ENCODE data around the gene SCEL.

SCEL gene

GRCh38 chr13:77521595-77522367, 13.7 kb upstream of the SCEL start:
- DNase-seq = no peak

- DNase-seq = no peak
These were observed 13.1 kb upstream of the SCEL start for GRCh38 chr13:77522444-77522843.

DNA sequence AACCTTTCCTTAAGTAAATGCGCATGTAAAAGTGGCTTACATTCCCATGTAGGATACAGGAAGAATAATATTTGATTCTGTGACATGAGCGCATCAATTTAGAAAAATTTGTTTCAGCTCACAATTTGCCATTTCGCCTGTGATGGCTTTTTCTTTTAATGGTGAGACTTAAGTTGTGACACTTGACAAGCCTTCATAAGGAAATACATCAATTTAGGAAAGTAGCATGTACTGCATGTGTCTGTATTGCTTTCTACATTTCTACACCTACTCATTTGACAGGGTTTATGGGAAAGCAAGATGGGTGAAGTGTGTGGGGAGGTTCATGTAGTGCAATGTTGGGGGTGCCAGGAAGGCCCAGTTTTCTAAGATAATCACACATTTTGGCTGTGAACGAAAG, 12.1 kb upstream of the SCEL start:
- DNase-seq = no peak

DNA sequence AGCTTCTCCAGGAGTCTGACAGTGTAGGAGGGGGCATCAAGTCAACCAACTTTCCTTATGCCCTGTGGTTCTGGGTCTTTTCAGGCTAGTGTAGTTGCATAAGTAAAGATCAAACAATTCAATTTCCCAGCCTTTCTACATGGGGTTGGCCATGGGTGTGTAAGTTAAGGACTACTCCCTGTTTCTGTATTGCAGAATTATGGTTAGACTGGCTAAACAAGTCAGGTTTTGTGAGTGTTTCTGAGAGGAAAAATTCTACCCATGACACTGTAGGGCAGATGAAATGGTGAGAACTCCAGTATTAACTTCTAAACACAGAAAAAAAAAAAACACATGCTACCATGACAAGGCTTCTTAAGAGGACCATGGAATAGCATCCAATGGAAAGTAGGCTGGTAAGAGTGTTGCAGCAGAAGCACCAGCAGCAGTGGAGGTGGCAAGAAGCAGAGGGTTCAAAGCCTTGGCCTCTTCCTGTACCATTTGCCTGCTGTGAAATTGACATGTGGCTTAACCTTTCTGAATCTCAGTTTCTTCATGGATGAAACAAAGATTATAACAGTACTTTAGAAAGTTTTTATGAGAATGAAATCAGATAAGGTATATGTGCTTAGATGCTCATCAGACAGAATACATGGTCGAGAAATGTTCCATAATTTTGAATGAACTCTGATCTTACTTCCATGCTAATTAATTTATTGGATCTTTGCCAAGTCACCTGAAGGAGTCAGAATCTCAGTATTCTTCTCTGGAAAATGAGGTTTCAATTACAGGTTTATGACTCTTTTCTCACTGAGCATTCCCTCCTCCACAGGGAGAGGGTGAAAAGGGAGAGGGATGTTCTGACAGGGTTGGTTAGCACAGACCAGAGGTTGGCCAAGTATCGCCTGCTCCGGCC, 11.4 kb upstream of the SCEL start:
- DNase-seq = no peak

GRCh38 chr13:77528414-77528813, 7.1 kb upstream of the SCEL start:
- no peak for DNase-seq

DNA sequence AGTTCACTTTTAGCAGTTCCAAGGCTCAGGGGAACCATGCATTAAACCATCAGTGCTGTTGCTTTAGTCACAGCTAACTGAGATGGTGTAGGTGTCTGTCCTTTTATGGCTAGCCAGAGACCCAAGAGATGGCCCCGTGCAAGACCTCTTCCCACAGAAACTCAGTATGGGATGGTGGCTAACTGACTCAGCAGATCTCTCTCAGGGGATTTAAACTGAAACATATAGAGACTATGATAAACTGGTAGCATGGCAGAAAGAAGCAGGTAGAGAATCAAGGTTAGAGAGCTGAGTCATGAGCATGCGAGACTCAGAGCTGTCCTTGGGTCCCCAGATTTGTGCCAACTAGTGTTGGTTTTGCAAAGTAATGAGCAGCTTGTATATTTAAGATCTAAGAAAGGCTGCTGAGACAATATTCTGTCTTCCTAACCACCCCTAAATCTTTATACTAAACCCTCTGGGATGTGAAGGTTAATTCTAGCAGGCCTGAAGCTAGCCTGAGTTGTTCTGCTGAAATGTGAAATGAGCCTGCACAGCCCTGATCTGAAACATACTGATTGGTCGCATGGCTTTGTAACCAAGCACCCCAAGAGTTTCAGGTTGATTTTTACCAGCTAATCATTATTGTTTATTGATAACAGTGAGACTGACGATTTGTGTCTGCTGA, 6.5 kb upstream of the SCEL start:
- DNase-seq = no peak

DNA sequence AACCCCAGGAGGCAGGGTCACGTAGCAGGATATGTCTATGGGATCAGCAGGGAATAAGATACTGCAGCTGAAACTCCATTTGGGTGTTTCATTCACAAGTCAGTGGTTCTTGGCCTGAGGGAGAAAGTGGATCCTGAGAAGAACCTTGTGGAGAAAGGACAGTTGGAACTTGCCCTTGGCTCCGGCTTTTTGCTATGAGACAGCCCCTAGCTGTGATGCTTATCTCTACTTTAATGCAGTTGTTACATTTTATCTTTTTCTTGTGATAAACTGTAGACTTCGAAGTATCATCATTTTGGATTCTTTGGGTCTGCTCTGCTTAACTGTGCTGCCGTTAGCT, 6.0 kb upstream of the SCEL start:
- no peak for DNase-seq

DNA sequence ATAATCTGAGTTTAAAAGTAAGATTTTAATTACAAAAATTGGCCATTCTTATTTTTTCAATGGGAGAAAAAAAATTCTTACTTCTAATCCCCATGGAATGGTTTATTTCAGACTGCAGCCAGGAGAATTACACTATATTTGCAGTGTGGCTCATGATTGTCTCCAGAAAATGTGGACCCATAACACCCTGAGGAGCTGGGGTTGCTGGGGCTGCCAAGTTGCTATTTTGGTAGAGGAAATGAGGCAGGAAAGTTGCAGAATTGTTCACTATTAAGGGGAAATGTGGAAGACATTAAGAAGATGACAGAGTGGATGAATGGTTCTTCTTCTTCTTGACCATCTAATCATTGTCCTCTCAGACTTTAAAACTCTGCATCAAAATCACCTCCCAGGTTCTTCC, 4.6 kb upstream of the SCEL start:
- no peak for DNase-seq

DNA sequence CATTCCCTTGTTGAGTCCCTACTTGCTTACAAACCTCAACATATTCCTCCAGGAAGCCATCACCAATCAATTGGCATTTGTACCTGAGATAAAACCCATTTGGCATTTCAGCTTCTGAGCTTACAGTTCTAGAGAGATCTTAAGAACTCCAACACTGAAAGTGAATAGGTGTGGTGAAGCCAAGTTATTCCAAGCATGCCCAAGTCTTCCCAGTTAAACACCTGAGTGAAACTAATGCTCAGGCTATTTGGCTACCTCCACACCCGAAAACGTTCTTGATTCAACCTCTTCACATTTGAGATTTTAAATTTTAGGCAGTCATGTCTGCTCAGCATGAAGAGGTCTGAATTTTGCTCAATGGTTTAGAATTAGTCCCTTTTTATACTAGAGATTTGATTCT, 2.5 kb upstream of the SCEL start:
- DNase-seq = no peak

DNA sequence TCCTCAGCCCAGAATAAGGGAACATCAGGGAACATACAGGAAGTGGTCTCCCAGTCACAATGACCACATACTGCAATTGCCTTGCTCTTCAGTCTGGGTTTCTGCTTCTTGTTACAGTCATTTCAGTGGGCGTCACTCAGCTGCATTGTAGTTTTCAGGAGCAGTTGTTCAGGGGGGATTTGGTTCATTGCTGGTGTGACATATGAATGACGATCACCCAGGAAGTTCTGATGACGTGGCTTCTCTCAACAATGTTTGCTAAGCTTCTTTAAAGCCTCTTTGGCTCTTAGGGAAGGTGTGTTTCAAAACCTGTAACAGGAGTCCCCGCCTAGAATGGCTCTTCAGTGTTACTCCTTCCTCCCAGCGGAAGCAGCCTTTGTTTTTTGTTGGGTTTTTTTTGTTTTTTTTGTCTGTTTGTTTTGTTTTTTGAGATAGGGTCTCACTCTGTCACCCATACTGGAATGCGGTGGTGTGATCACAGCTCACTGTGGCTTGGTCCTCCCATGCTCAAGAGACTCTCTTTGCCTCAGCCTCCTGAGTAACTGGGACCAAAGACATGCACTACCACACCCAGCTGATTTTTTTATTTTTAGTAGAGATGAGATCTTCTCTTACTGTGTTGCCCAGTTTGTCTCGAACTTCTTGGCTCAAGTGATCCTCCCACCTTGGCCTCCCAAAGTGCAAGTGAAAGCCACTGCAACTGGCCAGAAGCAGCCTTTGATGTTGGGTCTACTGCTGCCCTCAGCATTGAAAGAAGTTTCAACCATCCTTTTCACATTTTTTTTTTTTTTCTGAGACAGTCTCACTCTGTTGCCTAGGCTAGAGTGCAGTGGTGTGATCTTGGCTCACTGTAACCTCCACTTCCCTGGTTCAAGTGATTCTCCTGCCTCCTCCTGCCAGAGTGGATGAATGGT, 1.4 kb upstream of the SCEL start:
- DNase-seq = no peak

DNA sequence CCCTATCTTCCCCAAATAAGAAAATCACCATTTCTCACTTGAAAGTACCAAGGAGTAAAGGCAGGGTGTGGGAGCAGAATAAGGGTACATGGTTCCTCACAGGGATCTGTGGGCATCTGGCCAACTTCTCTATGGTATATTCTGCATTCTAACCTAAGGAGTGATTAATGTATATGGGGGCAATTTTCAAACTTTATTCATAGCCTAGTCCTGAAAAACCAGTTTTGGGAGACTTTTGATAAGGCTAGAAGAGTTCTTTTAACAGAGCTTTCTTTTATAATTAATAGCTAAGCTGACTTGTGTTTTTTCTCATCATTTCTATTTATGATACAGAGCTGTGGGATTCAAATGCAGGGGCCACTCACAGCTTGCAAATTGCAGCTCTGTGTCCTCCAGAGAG, 852 bp downstream of the SCEL start:
- DNase-seq = no peak

DNA sequence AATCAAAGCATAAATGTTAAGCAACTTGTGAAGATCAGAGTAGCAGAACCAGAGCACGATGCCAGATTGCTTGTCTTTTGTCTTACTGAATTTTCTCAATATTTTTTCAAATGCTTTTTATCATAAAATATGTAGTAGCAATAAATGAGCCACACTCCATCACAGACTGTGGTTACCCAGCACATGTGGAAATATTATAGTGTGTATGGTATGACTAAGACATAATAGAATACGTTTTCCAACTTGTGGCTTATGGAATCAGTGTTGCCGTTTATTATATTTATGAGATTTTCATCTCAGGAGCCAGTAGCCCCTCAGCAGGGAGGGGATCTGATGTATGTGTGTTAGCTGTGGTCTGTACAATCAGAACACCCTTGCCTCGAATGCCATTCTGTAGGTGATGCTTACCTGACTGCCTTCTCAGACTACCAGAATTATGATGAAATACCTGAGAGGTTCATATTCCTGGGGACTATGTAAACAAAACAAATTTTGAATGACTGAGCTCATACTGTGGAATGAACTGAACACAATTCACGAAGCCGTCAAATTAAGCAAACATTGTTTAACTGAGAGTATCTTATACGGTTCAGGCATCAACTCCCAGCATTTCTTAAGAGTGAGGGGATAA, 1.9 kb downstream of the SCEL start:
- DNase-seq = no peak

DNA sequence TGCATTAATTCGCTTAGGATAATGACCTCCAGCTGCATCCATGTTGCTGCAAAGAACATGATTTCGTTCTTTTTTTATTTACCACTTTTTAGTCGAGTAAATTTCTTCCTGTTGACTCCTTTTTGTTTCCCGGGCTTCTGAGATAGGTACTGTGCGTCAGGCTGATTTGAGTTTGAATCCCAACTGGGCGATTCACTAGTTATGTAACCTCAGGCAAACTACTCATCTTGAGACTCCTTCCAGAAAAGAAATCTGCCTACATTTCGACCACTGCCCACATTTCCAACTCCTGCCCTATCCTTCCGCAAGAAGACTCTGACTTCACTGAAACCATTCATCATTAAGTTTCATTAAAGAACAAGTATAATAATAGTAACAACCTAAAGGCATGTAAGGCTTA, 8.2 kb downstream of the SCEL start:
- no peak for DNase-seq

DNA sequence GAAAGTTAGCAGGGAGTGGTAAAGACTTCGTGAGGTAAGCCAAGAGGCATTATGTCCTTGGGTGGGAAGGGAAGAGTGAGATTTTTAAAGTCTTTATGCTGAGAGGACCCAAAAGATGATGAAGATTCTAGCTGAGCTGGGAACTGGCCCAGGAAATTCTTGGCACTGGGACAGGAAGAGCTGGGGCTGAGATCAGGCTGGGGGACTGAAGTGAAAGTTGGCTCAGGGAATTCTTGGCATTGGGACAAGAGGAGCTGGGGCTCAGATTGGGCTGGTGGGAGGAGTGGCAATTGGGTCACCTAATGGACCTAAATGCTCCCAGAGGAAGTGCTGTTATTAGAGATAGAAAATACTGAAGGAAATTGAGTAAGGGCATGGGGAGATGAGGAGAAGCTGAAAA, 8.8 kb downstream of the SCEL start:
- no peak for DNase-seq

DNA sequence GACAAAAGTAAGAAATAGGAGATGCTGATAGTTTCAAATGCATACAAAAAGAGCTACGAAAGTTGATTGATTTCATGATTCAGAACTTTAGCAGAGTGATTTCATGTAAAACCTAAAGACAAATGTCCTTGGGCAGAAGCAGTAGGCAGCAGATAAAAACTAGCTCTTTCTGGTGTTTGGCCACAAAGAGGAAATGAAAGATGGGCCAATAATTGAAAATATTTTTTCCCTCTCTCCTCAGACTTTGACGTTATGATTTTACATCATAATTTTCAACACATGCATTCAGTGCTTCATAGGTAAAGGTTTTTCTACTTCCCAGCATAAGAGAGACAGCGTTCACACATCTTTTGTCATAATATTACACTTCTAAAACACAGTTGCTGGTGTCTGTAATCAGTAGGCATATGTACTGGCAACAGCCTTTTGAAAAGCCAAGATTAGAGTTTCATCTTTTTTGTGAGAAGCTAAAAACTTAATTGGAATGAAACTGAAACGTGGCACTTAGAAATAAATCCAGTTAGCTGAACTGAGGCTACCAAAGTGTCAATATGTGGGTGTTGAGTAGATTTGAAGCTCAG, 9.3 kb downstream of the SCEL start:
- no peak for DNase-seq

- no peak for DNase-seq
These were observed 10.3 kb downstream of the SCEL start for GRCh38 chr13:77545626-77546412.

DNA sequence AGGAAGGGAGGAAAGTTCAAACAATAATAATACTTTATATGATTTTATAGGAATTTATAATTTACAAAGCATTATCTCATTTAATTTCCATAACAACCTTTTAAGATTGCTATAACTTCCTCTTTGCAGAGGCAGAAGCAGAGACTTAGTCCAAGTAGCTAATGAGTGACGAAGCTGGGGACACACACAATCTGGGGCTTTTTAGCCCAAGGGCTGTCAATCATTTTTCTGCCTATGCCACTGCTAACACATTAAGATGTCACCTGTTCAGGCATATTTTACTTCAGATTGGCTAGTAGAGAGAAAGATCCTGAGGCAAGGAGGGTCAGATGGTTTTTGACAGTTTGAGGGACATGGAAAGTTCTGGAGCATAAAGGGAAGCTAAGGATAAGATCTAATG, 12.6 kb downstream of the SCEL start:
- DNase-seq = no peak

DNA sequence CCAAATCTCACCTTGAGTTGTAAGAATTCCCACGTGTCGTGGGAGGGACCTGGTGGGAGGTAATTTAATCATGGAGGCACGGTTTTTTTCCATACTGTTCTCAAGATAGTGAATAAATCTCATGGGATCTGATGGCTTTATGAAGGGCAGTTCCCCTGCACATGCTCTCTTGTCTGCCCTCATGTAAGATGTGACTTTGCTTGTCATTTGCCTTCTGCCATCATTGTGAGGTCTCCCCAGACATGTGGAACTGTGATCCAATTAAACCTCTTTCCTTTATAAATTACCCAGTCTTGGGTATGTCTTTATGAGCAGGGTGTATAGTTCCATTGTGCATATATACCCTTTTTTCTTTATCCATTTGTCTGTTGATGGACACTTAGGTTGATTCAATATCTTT, 13.1 kb downstream of the SCEL start:
- DNase-seq = no peak

DNA sequence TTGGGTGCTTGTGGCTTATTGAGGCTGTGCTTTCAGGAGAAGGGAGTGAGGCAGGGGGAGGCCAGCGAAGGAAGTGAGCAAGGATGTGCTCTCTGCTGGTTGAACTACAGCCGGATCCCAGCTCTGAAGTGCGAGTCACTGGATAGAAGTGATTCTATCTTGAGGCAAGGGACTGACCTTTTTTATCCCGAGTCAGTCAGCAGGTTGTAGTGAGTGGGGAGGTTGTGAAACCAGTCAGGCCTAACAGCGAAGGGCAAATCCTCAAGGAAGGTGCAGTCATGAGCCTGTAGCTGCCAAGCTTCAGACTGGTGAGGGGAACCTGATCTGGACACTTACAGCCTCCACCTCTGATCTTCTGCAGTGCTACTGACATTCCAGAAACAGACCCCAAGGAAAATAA, 18.6 kb downstream of the SCEL start:
- DNase-seq = no peak

DNA sequence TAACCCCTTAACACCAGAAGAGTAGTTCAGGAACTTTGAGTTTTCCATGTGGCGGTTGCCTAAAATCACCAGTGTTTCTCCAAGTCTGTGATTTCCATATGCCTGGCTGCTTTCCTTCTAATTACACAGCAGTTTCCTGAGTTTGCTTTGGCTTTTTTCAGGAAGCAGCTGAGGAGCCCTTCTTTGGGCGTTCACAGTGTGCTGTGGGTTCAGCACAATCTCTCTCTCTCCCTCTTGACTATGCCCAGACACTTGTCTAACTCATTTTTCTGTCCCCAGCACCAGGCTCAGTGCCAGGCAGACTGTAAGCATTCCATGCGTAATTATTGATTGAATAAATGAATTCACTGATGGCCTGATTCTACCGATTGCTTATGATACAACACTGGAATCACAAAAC, 19.7 kb downstream of the SCEL start:
- no peak for DNase-seq

- no peak for DNase-seq
These were observed 22.5 kb downstream of the SCEL start for GRCh38 chr13:77558016-77558415.

Data from CD4-positive, alpha-beta T cell treated with Interleukin-6 for 4 hours (primary cell).